Measurements from ENCODE around the gene SUSD1. TPM values are rescaled to one million over a fixed set of nuclear protein-coding genes. Genes with fewer than 3 reads are reported as not detected.
"Not testable (repeated sequence)": the region's sequence is repeated elsewhere in the genome, so short reads cannot be mapped to it uniquely, and the experiment has no call there.

The SUSD1 gene
- total RNA-seq (19.9 TPM), polyA plus RNA-seq (7.5 TPM)

- 3% methylated on average over 88 of the region's 88 CpGs for WGBS
- H3K36me3 ChIP-seq (ENCODE audit: insufficient read depth), result no peaks in the 10 kb centered on the region
- H3K4me1 ChIP-seq (ENCODE audit: insufficient read depth), result no peaks in the 10 kb centered on the region
- H3K4me3 ChIP-seq (ENCODE audit: low read depth, low read length), result peak within 1 kb of the TSS; percentile 93
- H3K27ac ChIP-seq (ENCODE audit: low read depth), result peak within 1 kb of the TSS; percentile 90
- DNase-seq (ENCODE audit: extremely low spot score), result no peak
Observed at GRCh38 chr9:112174965-112175795, at the start of gene SUSD1. SUSD1 (minus strand) TSS chr9:112175297; CDS start chr9:112175235, 62 bp downstream.

DNA sequence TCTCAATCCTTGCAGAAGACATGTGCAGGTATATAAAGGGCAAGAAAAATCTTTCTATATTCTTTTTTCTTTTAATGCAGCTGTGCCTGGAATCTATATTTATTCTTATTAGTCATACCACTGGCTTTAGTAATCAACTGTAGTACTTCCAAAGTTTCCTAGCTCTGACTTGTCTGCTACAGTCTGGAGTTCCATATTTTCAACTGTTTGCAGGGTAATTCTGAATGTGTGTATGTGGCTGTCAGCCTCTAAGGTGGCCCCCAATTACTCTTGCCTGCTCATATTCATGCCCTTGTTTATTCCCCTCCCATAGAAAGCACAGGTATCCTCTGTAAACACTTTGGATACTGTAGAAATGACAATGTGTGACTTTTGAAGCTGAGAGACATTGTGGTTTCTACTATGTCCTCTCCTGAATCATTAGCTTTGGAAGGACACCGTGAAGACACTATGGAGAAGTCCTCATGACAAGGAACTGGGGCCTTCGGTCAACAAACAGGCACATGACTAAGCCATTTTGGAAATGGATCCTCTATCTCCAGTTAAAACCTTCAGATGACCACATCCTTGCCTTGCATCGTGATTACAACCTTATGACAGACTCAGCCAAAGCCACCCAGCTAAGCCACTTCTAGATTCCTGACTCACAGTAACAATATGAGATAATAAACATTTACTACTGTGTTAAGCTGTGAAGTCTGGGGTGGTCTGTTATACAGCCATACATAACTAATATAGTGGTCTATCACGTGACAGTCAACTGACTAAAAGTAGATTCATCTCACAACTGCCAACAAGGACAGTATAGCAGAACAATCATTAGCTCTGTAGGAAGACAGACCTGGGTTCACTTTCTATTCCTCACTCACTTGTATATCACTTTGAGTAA lies 49.5 kb upstream of the SUSD1 start:
- H3K4me3 ChIP-seq (ENCODE audit: low read depth, low read length), result no peak overlapping the region
- peaks cover 1% of the 10 kb centered on the region for H3K36me3 ChIP-seq (ENCODE audit: insufficient read depth)
- H3K27ac ChIP-seq (ENCODE audit: low read depth), result no peak overlapping the region
- no peak for DNase-seq (ENCODE audit: extremely low spot score)
- no peaks in the 10 kb centered on the region for H3K4me1 ChIP-seq (ENCODE audit: insufficient read depth)
- WGBS, result 94% methylated on average over 4 of the region's 4 CpGs

- WGBS, result 93% methylated on average over 3 of the region's 3 CpGs
- H3K27ac ChIP-seq (ENCODE audit: low read depth), result no peak overlapping the region
- DNase-seq (ENCODE audit: extremely low spot score), result no peak
Observed at GRCh38 chr9:112218908-112219307, 43.8 kb upstream of the SUSD1 start.

GRCh38 chr9:112212926-112213325 lies 37.8 kb upstream of the SUSD1 start:
- 90% methylated on average over 2 of the region's 2 CpGs for WGBS
- no peak overlapping the region for H3K27ac ChIP-seq (ENCODE audit: low read depth)
- no peak overlapping the region for H3K4me3 ChIP-seq (ENCODE audit: low read depth, low read length)
- no peaks in the 10 kb centered on the region for H3K36me3 ChIP-seq (ENCODE audit: insufficient read depth)
- no peaks in the 10 kb centered on the region for H3K4me1 ChIP-seq (ENCODE audit: insufficient read depth)
- DNase-seq (ENCODE audit: extremely low spot score), result no peak

More at GRCh38 chr9:112218908-112219307, 43.8 kb upstream of the SUSD1 start:
- no peaks in the 10 kb centered on the region for H3K36me3 ChIP-seq (ENCODE audit: insufficient read depth)
- no peaks in the 10 kb centered on the region for H3K4me1 ChIP-seq (ENCODE audit: insufficient read depth)
- no peak overlapping the region for H3K4me3 ChIP-seq (ENCODE audit: low read depth, low read length)

GRCh38 chr9:112207451-112207850 lies 32.4 kb upstream of the SUSD1 start:
- WGBS, result 97% methylated on average over 1 of the region's 1 CpG
- Histone ChIP-seq H3K4me1 (ENCODE audit: insufficient read depth) (no peaks in the 10 kb centered on the region), H3K4me3 (ENCODE audit: low read depth, low read length) (no peak overlapping the region), H3K27ac (ENCODE audit: low read depth) (no peak overlapping the region), H3K36me3 (ENCODE audit: insufficient read depth) (no peaks in the 10 kb centered on the region)
- DNase-seq (ENCODE audit: extremely low spot score), result no peak

GRCh38 chr9:112203536-112203935 lies 28.4 kb upstream of the SUSD1 start:
- WGBS, result 83% methylated on average over 2 of the region's 2 CpGs
- H3K4me1 ChIP-seq (ENCODE audit: insufficient read depth), result no peaks in the 10 kb centered on the region
- no peak for DNase-seq (ENCODE audit: extremely low spot score)
- H3K27ac ChIP-seq (ENCODE audit: low read depth), result no peak overlapping the region
- no peak overlapping the region for H3K4me3 ChIP-seq (ENCODE audit: low read depth, low read length)
- no peaks in the 10 kb centered on the region for H3K36me3 ChIP-seq (ENCODE audit: insufficient read depth)

DNA sequence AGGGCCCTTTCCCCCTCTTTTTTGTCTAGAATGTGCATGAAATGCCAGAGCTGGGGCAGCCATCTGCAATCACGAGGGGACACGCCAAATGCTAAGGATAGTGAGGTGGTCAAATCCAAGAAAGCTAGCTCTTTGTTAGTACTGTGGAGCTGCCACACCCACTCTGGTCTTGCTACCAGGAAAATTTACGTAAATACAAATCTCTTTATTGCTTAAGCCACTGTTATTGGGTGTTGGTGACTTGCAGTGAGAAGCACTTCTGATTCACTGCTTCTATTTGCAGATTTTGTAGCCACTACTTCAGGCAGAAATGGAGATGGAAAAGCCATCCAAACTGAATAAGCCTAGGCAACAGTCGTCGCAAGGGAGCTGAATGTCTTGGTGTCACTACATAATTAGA lies 25.6 kb upstream of the SUSD1 start:
- DNase-seq (ENCODE audit: extremely low spot score), result no peak
- 82% methylated on average over 5 of the region's 5 CpGs for WGBS
- H3K4me1 ChIP-seq (ENCODE audit: insufficient read depth), result no peaks in the 10 kb centered on the region
- H3K36me3 ChIP-seq (ENCODE audit: insufficient read depth), result no peaks in the 10 kb centered on the region
- no peak overlapping the region for H3K4me3 ChIP-seq (ENCODE audit: low read depth, low read length)
- no peak overlapping the region for H3K27ac ChIP-seq (ENCODE audit: low read depth)

GRCh38 chr9:112198646-112199045 lies 23.5 kb upstream of the SUSD1 start:
- DNase-seq (ENCODE audit: extremely low spot score), result no peak
- WGBS, result 48% methylated on average over 4 of the region's 4 CpGs

GRCh38 chr9:112194969-112195431 lies 19.9 kb upstream of the SUSD1 start:
- Histone ChIP-seq H3K4me1 (ENCODE audit: insufficient read depth) (no peaks in the 10 kb centered on the region), H3K36me3 (ENCODE audit: insufficient read depth) (no peaks in the 10 kb centered on the region), H3K27ac (ENCODE audit: low read depth) (no peak overlapping the region), H3K4me3 (ENCODE audit: low read depth, low read length) (no peak overlapping the region)
- DNase-seq (ENCODE audit: extremely low spot score), result no peak
- 72% methylated on average over 4 of the region's 4 CpGs for WGBS

More at GRCh38 chr9:112198646-112199045, 23.5 kb upstream of the SUSD1 start:
- H3K4me1 ChIP-seq (ENCODE audit: insufficient read depth), result no peaks in the 10 kb centered on the region
- H3K27ac ChIP-seq (ENCODE audit: low read depth), result no peak overlapping the region
- H3K36me3 ChIP-seq (ENCODE audit: insufficient read depth), result no peaks in the 10 kb centered on the region
- no peak overlapping the region for H3K4me3 ChIP-seq (ENCODE audit: low read depth, low read length)

DNA sequence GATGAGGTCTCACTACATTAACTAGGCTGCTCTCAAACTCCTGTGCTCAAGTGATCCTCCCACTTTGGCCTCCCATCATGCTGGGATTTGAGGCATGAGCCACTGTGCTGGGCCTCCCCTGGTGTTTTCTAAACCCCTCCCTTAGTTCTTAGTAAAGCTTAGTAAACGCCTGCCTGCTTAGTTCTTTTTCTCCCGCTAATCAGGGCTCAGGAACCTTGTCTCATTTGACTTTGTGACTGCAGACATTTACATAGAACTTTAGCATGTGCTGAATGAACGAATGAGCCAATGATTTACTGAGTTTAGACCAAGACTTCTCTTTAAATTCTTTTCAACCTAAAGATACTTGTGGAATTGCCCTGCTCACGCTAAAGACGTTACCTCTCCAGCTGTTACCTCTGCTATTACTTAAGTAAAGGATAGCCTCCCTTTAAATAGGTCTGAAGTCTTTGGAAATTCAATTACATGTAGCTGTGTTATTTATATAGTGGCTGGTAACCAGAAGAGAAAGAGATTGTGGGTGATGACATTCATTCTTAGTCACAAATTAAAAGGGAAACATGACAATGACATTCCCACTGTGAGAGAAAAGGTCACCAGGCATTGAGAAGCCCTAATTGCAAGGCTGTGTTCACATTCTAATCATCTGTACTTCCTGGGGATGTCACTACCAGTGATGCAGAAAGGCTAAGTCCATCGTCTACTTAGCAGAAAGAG lies 18.6 kb upstream of the SUSD1 start:
- 79% methylated on average over 6 of the region's 6 CpGs for WGBS
- no peak overlapping the region for H3K27ac ChIP-seq (ENCODE audit: low read depth)
- no peaks in the 10 kb centered on the region for H3K4me1 ChIP-seq (ENCODE audit: insufficient read depth)
- DNase-seq (ENCODE audit: extremely low spot score), result no peak
- no peaks in the 10 kb centered on the region for H3K36me3 ChIP-seq (ENCODE audit: insufficient read depth)
- H3K4me3 ChIP-seq (ENCODE audit: low read depth, low read length), result no peak overlapping the region

- H3K4me1 ChIP-seq (ENCODE audit: insufficient read depth); H3K27ac ChIP-seq (ENCODE audit: low read depth); H3K4me3 ChIP-seq (ENCODE audit: low read depth, low read length); DNase-seq (ENCODE audit: extremely low spot score); H3K36me3 ChIP-seq (ENCODE audit: insufficient read depth): not testable (repeated sequence)
- WGBS, result 96% methylated on average over 1 of the region's 1 CpG
Observed at GRCh38 chr9:112190320-112190719, 15.2 kb upstream of the SUSD1 start.

GRCh38 chr9:112188884-112189283 lies 13.8 kb upstream of the SUSD1 start:
- no peak overlapping the region for H3K27ac ChIP-seq (ENCODE audit: low read depth)
- no peaks in the 10 kb centered on the region for H3K4me1 ChIP-seq (ENCODE audit: insufficient read depth)
- no peak overlapping the region for H3K4me3 ChIP-seq (ENCODE audit: low read depth, low read length)
- 92% methylated on average over 1 of the region's 1 CpG for WGBS
- no peak for DNase-seq (ENCODE audit: extremely low spot score)
- H3K36me3 ChIP-seq (ENCODE audit: insufficient read depth), result no peaks in the 10 kb centered on the region

GRCh38 chr9:112187404-112187803 lies 12.3 kb upstream of the SUSD1 start:
- Histone ChIP-seq H3K4me1 (ENCODE audit: insufficient read depth) (no peaks in the 10 kb centered on the region), H3K27ac (ENCODE audit: low read depth) (no peak overlapping the region), H3K36me3 (ENCODE audit: insufficient read depth) (no peaks in the 10 kb centered on the region), H3K4me3 (ENCODE audit: low read depth, low read length) (no peak overlapping the region)
- WGBS, result 76% methylated on average over 4 of the region's 4 CpGs
- DNase-seq (ENCODE audit: extremely low spot score), result no peak
